GM13976 (cell line): ENCODE results near the gene AOX1.
"Not testable (repeated sequence)": the region's sequence is repeated elsewhere in the genome, so short reads cannot be mapped to it uniquely, and the experiment has no call there.

Experiments used
- DNase-seq: peaks from one replicate; pipeline ENCODE4 v3.0.0; 2012; ENCODE audit warnings: low spot score
- in situ Hi-C: fragments of 300-500 bp; cut with MboI; formaldehyde crosslinking; loops from one replicate; pipeline ENCODE4 v1.12.0; 2022; ENCODE audit warnings: low sequenced_read_pairs, mixed read lengths, inconsistent platforms; ENCODE audit not compliant: unreplicated experiment
- TF ChIP-seq, protein P1 (sequence below): IDR thresholded peaks from 2 replicates; pipeline ENCODE4 v1.5.1; 2012; ENCODE audit warnings: borderline replicate concordance, mild to moderate bottlenecking; ENCODE audit not compliant: insufficient read depth; ENCODE audit errors: extremely low read depth, missing control alignments, control extremely low read depth

AOX1 gene

DNA sequence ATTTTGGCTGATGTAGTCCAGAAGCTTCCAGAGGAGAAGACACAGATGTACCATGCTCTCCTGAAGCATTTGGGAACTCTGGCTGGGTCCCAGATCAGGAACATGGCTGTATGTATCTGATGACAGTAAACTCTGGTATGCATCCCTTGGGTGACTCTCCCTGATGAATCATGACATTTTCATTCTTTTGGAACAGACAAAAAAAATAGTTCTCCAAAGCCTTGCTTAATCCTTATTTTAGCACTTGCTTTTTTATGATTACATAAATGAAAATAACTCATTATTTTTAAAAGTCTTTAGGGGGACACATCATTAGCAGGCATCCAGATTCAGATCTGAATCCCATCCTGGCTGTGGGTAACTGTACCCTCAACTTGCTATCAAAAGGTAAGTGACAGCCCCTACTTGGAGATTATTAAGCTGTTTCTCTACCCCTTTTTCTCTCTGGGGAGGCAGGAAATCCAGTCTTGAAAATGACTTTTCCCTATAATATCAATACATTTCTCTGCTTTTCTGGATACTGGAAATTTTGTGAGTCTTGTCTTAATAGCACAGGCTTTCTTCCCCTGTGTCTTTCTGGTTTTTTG, 23.3 kb downstream of the AOX1 start:
- TF ChIP-seq, protein P1, sequence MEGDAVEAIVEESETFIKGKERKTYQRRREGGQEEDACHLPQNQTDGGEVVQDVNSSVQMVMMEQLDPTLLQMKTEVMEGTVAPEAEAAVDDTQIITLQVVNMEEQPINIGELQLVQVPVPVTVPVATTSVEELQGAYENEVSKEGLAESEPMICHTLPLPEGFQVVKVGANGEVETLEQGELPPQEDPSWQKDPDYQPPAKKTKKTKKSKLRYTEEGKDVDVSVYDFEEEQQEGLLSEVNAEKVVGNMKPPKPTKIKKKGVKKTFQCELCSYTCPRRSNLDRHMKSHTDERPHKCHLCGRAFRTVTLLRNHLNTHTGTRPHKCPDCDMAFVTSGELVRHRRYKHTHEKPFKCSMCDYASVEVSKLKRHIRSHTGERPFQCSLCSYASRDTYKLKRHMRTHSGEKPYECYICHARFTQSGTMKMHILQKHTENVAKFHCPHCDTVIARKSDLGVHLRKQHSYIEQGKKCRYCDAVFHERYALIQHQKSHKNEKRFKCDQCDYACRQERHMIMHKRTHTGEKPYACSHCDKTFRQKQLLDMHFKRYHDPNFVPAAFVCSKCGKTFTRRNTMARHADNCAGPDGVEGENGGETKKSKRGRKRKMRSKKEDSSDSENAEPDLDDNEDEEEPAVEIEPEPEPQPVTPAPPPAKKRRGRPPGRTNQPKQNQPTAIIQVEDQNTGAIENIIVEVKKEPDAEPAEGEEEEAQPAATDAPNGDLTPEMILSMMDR: no peak
- DNase-seq: no peak
- in situ Hi-C loops: no loop called here

GRCh38 chr2:200610217-200610616, 24.4 kb downstream of the AOX1 start:
- DNase-seq, in situ Hi-C loops: not testable (repeated sequence)

- no peak for DNase-seq
- TF ChIP-seq, protein P1: no peak
- in situ Hi-C loops: no loop called here
Observed at GRCh38 chr2:200613692-200614091, 27.9 kb downstream of the AOX1 start.

GRCh38 chr2:200614249-200614648, 28.4 kb downstream of the AOX1 start:
- in situ Hi-C loops: no loop called here
- no peak for DNase-seq
- TF ChIP-seq, protein P1: no peak

- in situ Hi-C loops: no loop called here
- DNase-seq: no peak
- TF ChIP-seq, protein P1: no peak
Observed at GRCh38 chr2:200615247-200615646, 29.4 kb downstream of the AOX1 start.

DNA sequence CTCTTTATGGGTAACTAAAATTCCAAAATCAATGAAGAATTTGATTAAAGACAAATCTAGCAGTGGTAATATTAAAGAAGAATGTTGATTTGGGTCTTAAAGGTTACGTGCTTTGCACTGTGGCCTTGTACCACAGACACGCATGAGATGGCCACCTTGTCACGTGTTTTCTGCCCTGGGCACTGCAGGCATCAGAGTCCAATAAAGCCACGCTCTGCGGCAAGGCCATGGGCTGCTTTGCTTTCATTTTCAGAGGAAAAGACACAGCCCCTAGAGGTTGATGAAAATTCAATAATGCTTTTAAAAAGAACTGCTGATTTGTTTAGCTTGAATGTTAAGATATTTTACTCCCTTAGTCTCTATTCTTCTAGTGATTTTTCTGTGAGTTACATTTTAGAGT, 30.4 kb downstream of the AOX1 start:
- in situ Hi-C loops: no loop called here
- DNase-seq: no peak
- TF ChIP-seq, protein P1: no peak

DNA sequence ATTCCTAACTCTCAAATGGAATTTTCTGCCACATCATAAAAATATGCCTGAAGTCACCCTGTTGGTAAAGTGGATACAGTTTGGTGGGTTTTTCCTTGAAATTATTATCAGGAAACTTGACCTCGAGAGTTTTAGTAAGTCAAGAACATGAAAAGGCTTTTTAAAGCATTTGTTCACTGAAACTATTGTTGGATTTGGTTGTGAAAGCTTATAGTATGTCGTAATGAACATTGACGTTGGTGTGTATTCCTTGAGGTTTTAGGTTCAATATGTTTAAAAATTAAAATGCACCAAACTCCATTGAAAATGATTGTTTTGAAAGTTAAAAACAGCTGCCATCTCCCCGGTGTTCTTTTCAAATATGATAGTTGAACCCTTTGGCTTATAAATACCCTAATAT, 30.8 kb downstream of the AOX1 start:
- in situ Hi-C loops: no loop called here
- TF ChIP-seq, protein P1: no peak
- no peak for DNase-seq
